Measurements from ENCODE around the gene CUL4A. TPM values are rescaled to one million over a fixed set of nuclear protein-coding genes. Genes with fewer than 3 reads are reported as not detected.

The CUL4A gene
- total and polyA plus RNA-seq, 7 donors, result 75.4 to 180 (median 135) TPM

DNA sequence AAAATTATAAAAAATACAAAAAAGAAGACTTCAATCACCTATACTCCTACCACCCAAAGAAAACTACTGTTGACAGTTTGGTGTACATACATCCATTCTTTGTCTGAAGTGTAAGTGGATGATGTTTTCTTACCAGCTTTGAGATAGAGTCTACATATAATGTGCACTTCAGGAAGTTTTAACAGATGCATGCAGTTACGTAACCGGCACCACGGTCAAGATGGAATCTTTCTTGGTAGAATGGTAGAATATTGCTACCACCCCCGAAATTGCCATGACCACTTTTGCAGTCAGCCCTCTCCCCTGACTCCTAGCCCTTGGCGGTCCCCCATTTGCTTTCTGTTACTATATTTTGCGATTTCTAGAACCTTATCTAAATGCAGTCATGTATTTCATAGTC is 1.4 kb downstream of the CUL4A start:
- Histone ChIP-seq H3K36me3 (ENCODE audit: insufficient read depth in 1 of 2, low read depth in 1 of 2) (peaks cover 0 to 27% of the 10 kb centered on the region in 2 donors), H3K4me1 (peaks cover 69% of the 10 kb centered on the region), H3K4me3 (peak overlapping the region; percentile 88), H3K9me3 (no peaks in the 10 kb centered on the region), H3K27me3 (ENCODE audit: insufficient read depth in 3 of 3, low read length in 2 of 3) (no peaks in the 10 kb centered on the region), H3K27ac (peak overlapping the region; percentile 98)
- TF ChIP-seq CTCF (IDR thresholded peaks at IDR 0.05), result no peak
- DNase-seq (no peak), ATAC-seq (no peak)
- intact Hi-C loops (cut with DNase I), result no loop called here
- WGBS, 3 donors, result 79 to 83% (median 81%) methylated on average over 6 of the region's 6 CpGs

- intact Hi-C loops (cut with DNase I), result no loop called here
- no peaks in the 10 kb centered on the region for H3K9me3 ChIP-seq
- peaks cover 70% of the 10 kb centered on the region for H3K4me1 ChIP-seq
- DNase-seq (no peak), ATAC-seq (no peak)
- no peak for TF ChIP-seq CTCF (IDR thresholded peaks at IDR 0.05)
- peak overlapping the region; percentile 77 for H3K27ac ChIP-seq
- peaks cover 0 to 19% of the 10 kb centered on the region in 2 donors for H3K36me3 ChIP-seq (ENCODE audit: insufficient read depth in 1 of 2, low read depth in 1 of 2)
- WGBS, 3 donors, result 93 to 95% (median 94%) methylated on average over 10 of the region's 10 CpGs
- H3K27me3 ChIP-seq (ENCODE audit: insufficient read depth in 3 of 3, low read length in 2 of 3), result no peaks in the 10 kb centered on the region
- no peak overlapping the region for H3K4me3 ChIP-seq
Measured at GRCh38 chr13:113211774-113212173, 2.4 kb downstream of the CUL4A start.

- Histone ChIP-seq H3K27me3 (ENCODE audit: insufficient read depth in 3 of 3, low read length in 2 of 3) (no peaks in the 10 kb centered on the region), H3K36me3 (ENCODE audit: insufficient read depth in 1 of 2, low read depth in 1 of 2) (peaks cover 0 to 35% of the 10 kb centered on the region in 2 donors), H3K9me3 (no peaks in the 10 kb centered on the region), H3K4me1 (peaks cover 80% of the 10 kb centered on the region), H3K27ac (peak overlapping the region; percentile 77), H3K4me3 (peak overlapping the region; percentile 33)
- ATAC-seq (peak; percentile 87 to 92 (median 90)), DNase-seq (peak; percentile 45 to 81)
- 16 to 20% (median 17%) methylated on average over 7 of the region's 7 CpGs for WGBS, 3 donors
- TF ChIP-seq CTCF (IDR thresholded peaks at IDR 0.05), result no peak
- intact Hi-C loops (cut with DNase I), result no loop called here
Measured at GRCh38 chr13:113216254-113217048, 7.0 kb downstream of the CUL4A start.

DNA sequence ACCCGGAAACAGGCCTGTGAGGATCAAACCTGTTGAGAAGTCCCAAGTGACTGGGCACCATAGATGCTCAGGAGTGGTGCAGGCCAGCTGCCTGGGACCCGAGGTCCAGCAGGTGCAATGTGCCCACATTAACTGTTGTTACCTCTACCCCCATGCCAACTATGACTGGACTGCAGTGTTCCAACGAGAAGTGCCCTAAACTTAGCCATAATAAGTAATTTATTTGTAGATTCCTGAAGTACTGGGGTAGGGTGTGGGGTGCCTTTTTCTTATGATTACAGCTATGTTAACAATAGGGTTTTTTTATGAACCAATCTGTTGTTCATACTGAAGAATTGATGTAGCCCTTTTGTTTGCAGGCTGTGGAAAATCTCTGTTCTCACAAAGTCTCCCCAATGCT is 9.2 kb downstream of the CUL4A start:
- intact Hi-C loops (cut with DNase I), result no loop called here
- peaks cover 59% of the 10 kb centered on the region for H3K4me1 ChIP-seq
- H3K27ac ChIP-seq, result peak overlapping the region; percentile 77
- H3K36me3 ChIP-seq (ENCODE audit: insufficient read depth in 1 of 2, low read depth in 1 of 2), result peaks cover 0 to 43% of the 10 kb centered on the region in 2 donors
- 42 to 70% (median 46%) methylated on average over 3 of the region's 3 CpGs for WGBS, 3 donors
- no peaks in the 10 kb centered on the region for H3K27me3 ChIP-seq (ENCODE audit: insufficient read depth in 3 of 3, low read length in 2 of 3)
- H3K4me3 ChIP-seq, result no peak overlapping the region
- DNase-seq, result no peak
- ATAC-seq, result no peak
- no peak for TF ChIP-seq CTCF (IDR thresholded peaks at IDR 0.05)
- H3K9me3 ChIP-seq, result no peaks in the 10 kb centered on the region
